Esophagus squamous epithelium (tissue), 5 donors: ENCODE data around the gene CCDC28B. TPM values are rescaled to one million over a fixed set of nuclear protein-coding genes. Genes with fewer than 3 reads are reported as not detected.

Source experiments
- DNase-seq: peaks from one replicate; lab custom pipeline; 2025; lab: John Stamatoyannopoulos, UW
- H3K27ac ChIP-seq, 4 donors: fragments of 200-600 bp; sonication (generic); one replicate each; pipeline ENCODE4 v1.5.1; 2016 to 2019; ENCODE audit warnings: mild to moderate bottlenecking in 1 of 4
- H3K27me3 ChIP-seq, 4 donors: fragments of 200-600 bp; sonication (generic); 1 replicate in 3 of 4; 2 replicates in 1 of 4; pipeline versions ENCODE4 v1.5.1 to v1.6.0; 2017 to 2021; ENCODE audit warnings: antibody characterized with exemption in 1 of 4
- H3K36me3 ChIP-seq, 3 donors: fragments of 200-600 bp; sonication (generic); one replicate each; pipeline ENCODE4 v1.5.1; 2016 to 2019
- H3K4me1 ChIP-seq, 3 donors: fragments of 200-600 bp; sonication (generic); one replicate each; pipeline ENCODE4 v1.5.1; 2017 to 2019
- H3K4me3 ChIP-seq, 4 donors: fragments of 200-600 bp; sonication (generic); 1 replicate in 3 of 4; 2 replicates in 1 of 4; pipeline ENCODE4 v1.5.1; 2016 to 2019; ENCODE audit warnings: mild to moderate bottlenecking in 2 of 4, moderate library complexity in 1 of 4
- H3K9me3 ChIP-seq, 3 donors: fragments of 200-600 bp; sonication (generic); one replicate each; pipeline ENCODE4 v1.5.1; 2016 to 2019
- POLR2A ChIP-seq, 4 donors: fragments of 450-650 bp; IDR thresholded peaks; one replicate each; pipeline ENCODE4 v1.6.1; 2017; ENCODE audit warnings: antibody characterized with exemption in 4 of 4, mild to moderate bottlenecking in 4 of 4, moderate library complexity in 3 of 4
- WGBS, 2 donors: methylation state at CpG; one replicate each; pipeline ENCODE4 v1.1.5; 2018; 5-methylcytosine and 5-hydroxymethylcytosine counted together
- intact Hi-C: fragments of 100-400 bp; cut with DNase I; formaldehyde crosslinking; loops from one replicate; pipeline ENCODE4 v1.15.0; 2022
- total RNA-seq, 4 donors: library from RNA; depleted of rRNA; stranded (reverse); fragments of >200 nt; gene quantifications; one replicate each; pipeline ENCODE4 v1.1.0, GENCODE V29; 2016
- TF ChIP-seq, protein P1 (sequence below), 6 experiments: fragments of 450-650 bp in 4 of 6; fragments of 200-600 bp in 2 of 6; sonication (generic) in 2 of 6; IDR thresholded peaks; one replicate each; pipeline ENCODE4 v1.5.1; 2016 to 2019; ENCODE audit warnings: antibody characterized with exemption in 6 of 6, mild to moderate bottlenecking in 4 of 6, moderate library complexity in 4 of 6
- donor health status: DM: yes; HTN: yes; CAD: no.

Gene CCDC28B
- total RNA-seq, 4 donors from 2014 or later = 0.88 to 2.9 (median 1.6) TPM

- WGBS, 2 donors = 7 to 11% methylated on average over 6 to 9 of the region's 13 CpGs
- Histone ChIP-seq H3K27me3 (no peaks in the 10 kb centered on the region), H3K9me3 (no peaks in the 10 kb centered on the region), H3K4me1 (peaks cover 22 to 47% (median 24%) of the 10 kb centered on the region in 3 donors), H3K36me3 (peaks cover 0 to 72% (median 11%) of the 10 kb centered on the region in 3 donors), H3K27ac (peak overlapping the region; percentile 93 to 96 (median 94)), H3K4me3 (peak overlapping the region; percentile 65 to 99 (median 82))
- intact Hi-C loops = no loop called here
- DNase-seq = no peak
- no peak for TF ChIP-seq POLR2A (IDR thresholded peaks at IDR 0.05)
- TF ChIP-seq, protein P1, sequence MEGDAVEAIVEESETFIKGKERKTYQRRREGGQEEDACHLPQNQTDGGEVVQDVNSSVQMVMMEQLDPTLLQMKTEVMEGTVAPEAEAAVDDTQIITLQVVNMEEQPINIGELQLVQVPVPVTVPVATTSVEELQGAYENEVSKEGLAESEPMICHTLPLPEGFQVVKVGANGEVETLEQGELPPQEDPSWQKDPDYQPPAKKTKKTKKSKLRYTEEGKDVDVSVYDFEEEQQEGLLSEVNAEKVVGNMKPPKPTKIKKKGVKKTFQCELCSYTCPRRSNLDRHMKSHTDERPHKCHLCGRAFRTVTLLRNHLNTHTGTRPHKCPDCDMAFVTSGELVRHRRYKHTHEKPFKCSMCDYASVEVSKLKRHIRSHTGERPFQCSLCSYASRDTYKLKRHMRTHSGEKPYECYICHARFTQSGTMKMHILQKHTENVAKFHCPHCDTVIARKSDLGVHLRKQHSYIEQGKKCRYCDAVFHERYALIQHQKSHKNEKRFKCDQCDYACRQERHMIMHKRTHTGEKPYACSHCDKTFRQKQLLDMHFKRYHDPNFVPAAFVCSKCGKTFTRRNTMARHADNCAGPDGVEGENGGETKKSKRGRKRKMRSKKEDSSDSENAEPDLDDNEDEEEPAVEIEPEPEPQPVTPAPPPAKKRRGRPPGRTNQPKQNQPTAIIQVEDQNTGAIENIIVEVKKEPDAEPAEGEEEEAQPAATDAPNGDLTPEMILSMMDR (IDR thresholded peaks at IDR 0.05) = no peak
Measured at GRCh38 chr1:32221581-32221979, 21.2 kb downstream of the CCDC28B start.

- peaks cover 0 to 72% (median 11%) of the 10 kb centered on the region in 3 donors for H3K36me3 ChIP-seq
- H3K27ac ChIP-seq = peak within 1 kb of the TSS; percentile 93 to 96 (median 94)
- H3K27me3 ChIP-seq = no peaks in the 10 kb centered on the region
- intact Hi-C loops = no loop called here
- TF ChIP-seq POLR2A (IDR thresholded peaks at IDR 0.05) = peak in 3 of 4 donors; percentile 30 to 76 (median 54)
- TF ChIP-seq, protein P1 (IDR thresholded peaks at IDR 0.05) = peak in 1 of 6 experiments; percentile 8
- WGBS, 2 donors = 0% methylated on average over 9 to 10 of the region's 46 CpGs
- peak; percentile 64 for DNase-seq
- H3K4me3 ChIP-seq = peak within 1 kb of the TSS; percentile 65 to 99 (median 82)
- no peaks in the 10 kb centered on the region for H3K9me3 ChIP-seq
- H3K4me1 ChIP-seq = peaks cover 22 to 46% (median 24%) of the 10 kb centered on the region in 3 donors
Measured at GRCh38 chr1:32221980-32222755, 21.8 kb downstream of the CCDC28B start, which contains the start of the genes EIF3I and TMEM234. Gene EIF3I (plus strand): TSS chr1:32222407. CDS start chr1:32222442, 35 bp downstream. Gene TMEM234 (minus strand): TSS chr1:32222353. CDS start chr1:32222322, 31 bp downstream.

- 83 to 86% methylated on average over 1 to 3 of the region's 3 CpGs for WGBS, 2 donors
- peak overlapping the region; percentile 93 to 96 (median 94) for H3K27ac ChIP-seq
- peak overlapping the region in 3 of 4 donors; percentile 65 to 99 (median 97) for H3K4me3 ChIP-seq
- intact Hi-C loops = no loop called here
- no peak for DNase-seq
- no peaks in the 10 kb centered on the region for H3K27me3 ChIP-seq
- no peaks in the 10 kb centered on the region for H3K9me3 ChIP-seq
- H3K36me3 ChIP-seq = peaks cover 14 to 72% (median 25%) of the 10 kb centered on the region in 3 donors
- no peak for TF ChIP-seq POLR2A (IDR thresholded peaks at IDR 0.05)
- TF ChIP-seq, protein P1 (IDR thresholded peaks at IDR 0.05) = no peak
- H3K4me1 ChIP-seq = peaks cover 22 to 46% (median 24%) of the 10 kb centered on the region in 3 donors
Measured at GRCh38 chr1:32223683-32224082, 23.3 kb downstream of the CCDC28B start.

DNA sequence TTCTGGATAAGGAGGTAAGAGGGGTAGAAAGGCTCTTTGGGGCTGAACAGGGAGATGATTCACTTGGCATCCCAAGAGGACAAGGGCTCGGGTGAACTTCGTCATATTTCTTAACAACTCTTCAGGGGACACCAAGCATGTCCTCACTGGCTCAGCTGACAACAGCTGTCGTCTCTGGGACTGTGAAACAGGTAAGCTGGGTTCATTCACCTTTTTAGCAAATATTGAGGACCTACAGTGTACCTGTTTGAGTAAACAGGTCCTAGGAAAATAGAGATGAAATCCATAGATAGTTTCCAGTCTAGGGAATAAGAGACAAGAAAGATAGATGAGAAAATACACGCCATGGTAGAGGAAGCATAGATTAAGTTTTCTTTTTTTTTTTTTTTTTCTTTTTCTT, 23.9 kb downstream of the CCDC28B start:
- no peaks in the 10 kb centered on the region for H3K9me3 ChIP-seq
- peaks cover 22 to 46% (median 24%) of the 10 kb centered on the region in 3 donors for H3K4me1 ChIP-seq
- no peak overlapping the region for H3K4me3 ChIP-seq
- 79 to 84% methylated on average over 4 of the region's 4 CpGs for WGBS, 2 donors
- no peaks in the 10 kb centered on the region for H3K27me3 ChIP-seq
- TF ChIP-seq POLR2A (IDR thresholded peaks at IDR 0.05) = no peak
- TF ChIP-seq, protein P1 (IDR thresholded peaks at IDR 0.05) = no peak
- H3K36me3 ChIP-seq = peaks cover 16 to 72% (median 29%) of the 10 kb centered on the region in 3 donors
- intact Hi-C loops = no loop called here
- no peak for DNase-seq
- H3K27ac ChIP-seq = no peak overlapping the region

DNA sequence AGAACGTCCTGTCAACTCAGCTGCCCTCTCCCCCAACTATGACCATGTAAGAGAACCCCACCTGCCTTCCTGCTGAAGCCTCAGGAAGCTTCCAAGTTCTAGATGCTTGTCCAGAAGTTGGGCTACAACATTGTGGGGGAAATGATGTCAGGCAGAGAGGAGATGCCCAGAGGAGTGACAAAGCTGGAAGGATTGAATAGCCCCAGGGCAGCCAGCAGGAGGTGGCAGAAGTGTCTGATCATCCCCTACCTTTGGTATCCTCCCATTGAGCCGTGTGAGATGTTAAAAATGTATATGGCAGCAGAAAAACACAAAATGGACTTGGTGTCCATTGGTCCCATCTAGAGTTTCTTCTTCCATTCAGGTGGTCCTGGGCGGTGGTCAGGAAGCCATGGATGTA, 28.4 kb downstream of the CCDC28B start:
- H3K9me3 ChIP-seq = no peaks in the 10 kb centered on the region
- H3K27ac ChIP-seq = no peak overlapping the region
- no peak for TF ChIP-seq POLR2A (IDR thresholded peaks at IDR 0.05)
- TF ChIP-seq, protein P1 (IDR thresholded peaks at IDR 0.05) = no peak
- intact Hi-C loops = no loop called here
- H3K4me3 ChIP-seq = no peak overlapping the region
- 72 to 86% methylated on average over 3 of the region's 3 CpGs for WGBS, 2 donors
- H3K36me3 ChIP-seq = peaks cover 41 to 98% (median 46%) of the 10 kb centered on the region in 3 donors
- no peaks in the 10 kb centered on the region for H3K27me3 ChIP-seq
- no peak for DNase-seq
- peaks cover 2 to 14% (median 7%) of the 10 kb centered on the region in 3 donors for H3K4me1 ChIP-seq
